RWPE2 (cell line): ENCODE results near the gene SRPRA.

Experiments
- ATAC-seq: fragments of 200-7000 bp; cut with Tn5 transposase; 3 replicates; pipeline ENCODE4 v1.9.1; 2021; ENCODE audit warnings: low read depth
- DNase-seq: peaks from one replicate; pipeline ENCODE4 v3.0.0-alpha.2; 2020; ENCODE audit warnings: low spot score
- H3K27ac ChIP-seq: fragments of 450-650 bp; 2 replicates; pipeline ENCODE4 v1.5.1; 2017; ENCODE audit warnings: mild to moderate bottlenecking; ENCODE audit not compliant: poor library complexity, severe bottlenecking
- H3K27me3 ChIP-seq: fragments of 250-450 bp; sonication (Bioruptor Pico); 2 replicates; pipeline ENCODE4 v1.5.1; 2021; ENCODE audit warnings: mild to moderate bottlenecking, moderate library complexity; ENCODE audit not compliant: insufficient read depth, poor library complexity, severe bottlenecking
- H3K36me3 ChIP-seq: fragments of 250-450 bp; sonication (Bioruptor Pico); 2 replicates; pipeline ENCODE4 v1.5.1; 2020; ENCODE audit warnings: low read depth, mild to moderate bottlenecking, moderate library complexity
- H3K4me1 ChIP-seq: fragments of 250-450 bp; sonication (Bioruptor Pico); 2 replicates; pipeline ENCODE4 v1.5.1; 2021; ENCODE audit warnings: mild to moderate bottlenecking, moderate library complexity; ENCODE audit not compliant: insufficient read depth, poor library complexity, severe bottlenecking
- H3K4me3 ChIP-seq: fragments of 250-450 bp; sonication (Bioruptor Pico); 2 replicates; pipeline ENCODE4 v1.5.1; 2021; ENCODE audit warnings: mild to moderate bottlenecking, moderate library complexity; ENCODE audit not compliant: severe bottlenecking
- H3K9me3 ChIP-seq: fragments of 250-450 bp; sonication (Bioruptor Pico); 2 replicates; pipeline ENCODE4 v1.5.1; 2021; ENCODE audit warnings: mild to moderate bottlenecking, moderate library complexity; ENCODE audit not compliant: severe bottlenecking
- CTCF ChIP-seq: fragments of 450-650 bp; IDR thresholded peaks from one replicate; pipeline ENCODE4 v1.5.1; 2017; ENCODE audit warnings: mild to moderate bottlenecking, moderate library complexity; ENCODE audit not compliant: poor library complexity, severe bottlenecking

Gene SRPRA

GRCh38 chr11:126284829-126285228 lies 16.1 kb upstream of the SRPRA start:
- peaks cover 4% of the 10 kb centered on the region for H3K4me1 ChIP-seq
- TF ChIP-seq CTCF = no peak
- no peaks in the 10 kb centered on the region for H3K27me3 ChIP-seq
- ATAC-seq (peak; percentile 65), DNase-seq (peak; percentile 85)
- H3K36me3 ChIP-seq = peaks cover 6% of the 10 kb centered on the region
- H3K9me3 ChIP-seq = no peaks in the 10 kb centered on the region
- no peak overlapping the region for H3K4me3 ChIP-seq
- H3K27ac ChIP-seq = no peak overlapping the region

- H3K27ac ChIP-seq = peak within 1 kb of the TSS; percentile 48
- no peak for DNase-seq
- peak; percentile 7 for TF ChIP-seq CTCF
- peak within 1 kb of the TSS; percentile 44 for H3K4me3 ChIP-seq
- H3K4me1 ChIP-seq = peaks cover 4% of the 10 kb centered on the region
- H3K36me3 ChIP-seq = no peaks in the 10 kb centered on the region
- ATAC-seq = peak; percentile 76
- H3K9me3 ChIP-seq = no peaks in the 10 kb centered on the region
- no peaks in the 10 kb centered on the region for H3K27me3 ChIP-seq
Measured at GRCh38 chr11:126282736-126283591, 14.3 kb upstream of the SRPRA start, which contains the start of gene TIRAP. Gene TIRAP (plus strand): TSS chr11:126283093. CDS start chr11:126290895, 7,802 bp downstream.

- peaks cover 4% of the 10 kb centered on the region for H3K4me1 ChIP-seq
- TF ChIP-seq CTCF = no peak
- DNase-seq (no peak), ATAC-seq (peak; percentile 11; the same call in 2 of the 3 replicates)
- no peaks in the 10 kb centered on the region for H3K36me3 ChIP-seq
- peak overlapping the region; percentile 48 for H3K27ac ChIP-seq
- peak overlapping the region; percentile 44 for H3K4me3 ChIP-seq
- H3K27me3 ChIP-seq = no peaks in the 10 kb centered on the region
- H3K9me3 ChIP-seq = no peaks in the 10 kb centered on the region
Measured at GRCh38 chr11:126282361-126282735, 13.7 kb upstream of the SRPRA start.

GRCh38 chr11:126281666-126282175 lies 13.0 kb upstream of the SRPRA start:
- no peak overlapping the region for H3K27ac ChIP-seq
- H3K4me3 ChIP-seq = no peak overlapping the region

More at GRCh38 chr11:126281666-126282175, 13.0 kb upstream of the SRPRA start:
- Histone ChIP-seq H3K9me3 (no peaks in the 10 kb centered on the region), H3K4me1 (peaks cover 4% of the 10 kb centered on the region), H3K27me3 (no peaks in the 10 kb centered on the region), H3K36me3 (no peaks in the 10 kb centered on the region)
- no peak for ATAC-seq
- no peak for TF ChIP-seq CTCF
- no peak for DNase-seq
